Spleen (tissue), 7 donors: ENCODE results near the gene RPL26.

Source experiments
- CTCF ChIP-seq, 11 experiments: fragments of 200-600 bp in 7 of 11; fragments of 450-650 bp in 4 of 11; sonication (generic) in 4 of 11; IDR thresholded peaks in 8 of 11; conservative IDR thresholded peaks in 3 of 11; 1 replicate in 7 of 11; 2 replicates in 4 of 11; pipeline versions ENCODE4 v1.4.0 to v1.8.0; 2016 to 2021; ENCODE audit warnings: antibody characterized with exemption in 11 of 11, inconsistent platforms in 4 of 11, mild to moderate bottlenecking in 1 of 11
- POLR2A ChIP-seq, 3 donors: fragments of 450-650 bp; IDR thresholded peaks; one replicate each; pipeline ENCODE4 v1.5.1; 2017; ENCODE audit warnings: antibody characterized with exemption in 3 of 3, mild to moderate bottlenecking in 1 of 3
- POLR2AphosphoS5 ChIP-seq, 3 donors: sonication (generic); formaldehyde crosslinking; IDR thresholded peaks; one replicate each; pipeline ENCODE4 v1.5.1; 2017; ENCODE audit warnings: antibody characterized with exemption in 3 of 3
- donor health status: DM: no; HTN: no; CAD: no; lungs with moderate emphysema.
- donor health status: DM: no; HTN: no; CAD: no.
- donor health status: DM: no; HTN: no; CAD: no.

GRCh38 chr17:8419305-8419704 lies 36.3 kb upstream of the RPL26 start:
- TF ChIP-seq CTCF (IDR thresholded peaks at IDR 0.05 in 8 of 11, conservative IDR thresholded peaks at IDR 0.05 in 3 of 11) (no peak), POLR2A (IDR thresholded peaks at IDR 0.05) (no peak), POLR2AphosphoS5 (IDR thresholded peaks at IDR 0.05) (no peak)
